Stimulated activated CD8-positive, alpha-beta memory T cell treated with anti-CD3 and anti-CD28 coated beads, Interleukin-15, amount 100 ng/mL, for 48 hours (primary cell): ENCODE data around the gene CCDC87.
A peak's percentile ranks its signal among the peaks of the same experiment; 100 is the strongest.

Source experiments
- DNase-seq, 2 donors: peaks; one replicate each; pipeline ENCODE4 v3.0.0-alpha.2; 2020; ENCODE audit warnings: low read depth in 2 of 2

CCDC87 gene

GRCh38 chr11:66581261-66581660 is 11.6 kb downstream of the CCDC87 start:
- DNase-seq = no peak

GRCh38 chr11:66580803-66581202 is 12.1 kb downstream of the CCDC87 start:
- no peak for DNase-seq

GRCh38 chr11:66579017-66579606 is 13.8 kb downstream of the CCDC87 start:
- DNase-seq = peak; percentile 56 to 74

GRCh38 chr11:66570850-66571180 is 22.0 kb downstream of the CCDC87 start:
- no peak for DNase-seq

- no peak for DNase-seq
Observed at GRCh38 chr11:66570079-66570849, 22.6 kb downstream of the CCDC87 start.

- DNase-seq = no peak
Observed at GRCh38 chr11:66569076-66569475, 23.8 kb downstream of the CCDC87 start.

- DNase-seq = peak; percentile 55
Observed at GRCh38 chr11:66568124-66568916, 24.5 kb downstream of the CCDC87 start, which contains the start of gene CTSF. Gene CTSF, minus strand, starts transcription at chr11:66568606. Its CDS starts 120 bp downstream, at chr11:66568486.

GRCh38 chr11:66567787-66568123 is 25.1 kb downstream of the CCDC87 start:
- DNase-seq = no peak

- no peak for DNase-seq
Observed at GRCh38 chr11:66566221-66566620, 26.6 kb downstream of the CCDC87 start.

GRCh38 chr11:66564984-66565383 is 27.9 kb downstream of the CCDC87 start:
- no peak for DNase-seq

- DNase-seq = no peak
Observed at GRCh38 chr11:66564538-66564937, 28.3 kb downstream of the CCDC87 start.

- DNase-seq = no peak
Observed at GRCh38 chr11:66563832-66564231, 29.0 kb downstream of the CCDC87 start.

GRCh38 chr11:66562907-66563583 is 29.8 kb downstream of the CCDC87 start:
- DNase-seq = no peak

GRCh38 chr11:66562275-66562674 is 30.6 kb downstream of the CCDC87 start:
- DNase-seq = no peak

- no peak for DNase-seq
Observed at GRCh38 chr11:66561975-66562248, 31.0 kb downstream of the CCDC87 start.

GRCh38 chr11:66561178-66561974 is 31.5 kb downstream of the CCDC87 start:
- DNase-seq = no peak

GRCh38 chr11:66559866-66560676 is 32.8 kb downstream of the CCDC87 start:
- DNase-seq = no peak

- peak in 1 of 2 donors; percentile 20 for DNase-seq
Observed at GRCh38 chr11:66559142-66559865, 33.6 kb downstream of the CCDC87 start.

- DNase-seq = no peak
Observed at GRCh38 chr11:66557733-66558326, 35.0 kb downstream of the CCDC87 start.

GRCh38 chr11:66556086-66556485 is 36.8 kb downstream of the CCDC87 start:
- DNase-seq = no peak
